Stimulated activated CD4-positive, alpha-beta T cell treated with anti-CD3 and anti-CD28 coated beads, Interleukin-15, amount 100 ng/mL, for 48 hours (primary cell): ENCODE results near the gene UBTD2.

Experiments used
- DNase-seq, 2 donors: peaks; one replicate each; pipeline ENCODE4 v3.0.0-alpha.2; 2020; ENCODE audit warnings: low read depth in 2 of 2

The UBTD2 gene

DNA sequence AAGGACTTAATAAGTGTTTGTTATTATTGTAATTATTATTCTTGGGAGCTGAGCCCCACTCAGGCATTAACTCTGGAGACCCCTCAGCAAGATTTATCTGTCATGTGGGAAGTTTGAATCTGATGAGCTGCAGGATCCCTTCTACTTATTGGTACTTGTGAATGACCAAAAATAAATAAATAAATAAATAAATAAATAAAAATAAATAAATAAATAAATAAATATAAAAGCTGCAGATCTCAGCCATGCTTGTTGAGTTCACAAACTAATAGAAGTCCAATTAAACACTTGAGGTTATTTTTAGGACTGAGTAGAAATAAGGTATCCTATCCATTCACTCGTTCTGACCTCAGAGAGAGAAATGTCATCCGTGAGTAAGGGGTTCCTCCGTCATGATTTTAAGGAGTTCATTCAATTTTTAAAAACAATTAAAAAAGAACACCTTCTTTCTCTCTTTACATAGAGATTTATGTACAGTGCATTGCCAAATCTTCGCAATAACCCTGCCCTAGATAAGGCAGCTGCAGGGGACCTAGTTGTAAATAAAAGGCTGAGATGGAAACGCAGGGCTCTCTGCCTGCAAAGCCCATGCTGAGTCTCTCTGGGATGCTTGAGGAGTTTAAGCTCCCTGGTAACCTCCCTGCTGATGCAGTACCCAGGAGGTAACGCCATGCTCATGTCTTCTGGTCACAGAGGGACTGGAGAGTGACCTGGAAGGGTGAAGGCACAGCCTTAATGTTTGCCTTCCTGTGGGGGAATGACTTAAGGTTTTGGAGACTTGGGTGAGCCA is 88.4 kb downstream of the UBTD2 start:
- DNase-seq: no peak

GRCh38 chr5:172193872-172194271 is 89.7 kb downstream of the UBTD2 start, which contains the start of gene EFCAB9:
TSS of gene EFCAB9 (plus strand) at chr5:172194172. CDS start at chr5:172194173, 1 bp downstream.
- DNase-seq: no peak

DNA sequence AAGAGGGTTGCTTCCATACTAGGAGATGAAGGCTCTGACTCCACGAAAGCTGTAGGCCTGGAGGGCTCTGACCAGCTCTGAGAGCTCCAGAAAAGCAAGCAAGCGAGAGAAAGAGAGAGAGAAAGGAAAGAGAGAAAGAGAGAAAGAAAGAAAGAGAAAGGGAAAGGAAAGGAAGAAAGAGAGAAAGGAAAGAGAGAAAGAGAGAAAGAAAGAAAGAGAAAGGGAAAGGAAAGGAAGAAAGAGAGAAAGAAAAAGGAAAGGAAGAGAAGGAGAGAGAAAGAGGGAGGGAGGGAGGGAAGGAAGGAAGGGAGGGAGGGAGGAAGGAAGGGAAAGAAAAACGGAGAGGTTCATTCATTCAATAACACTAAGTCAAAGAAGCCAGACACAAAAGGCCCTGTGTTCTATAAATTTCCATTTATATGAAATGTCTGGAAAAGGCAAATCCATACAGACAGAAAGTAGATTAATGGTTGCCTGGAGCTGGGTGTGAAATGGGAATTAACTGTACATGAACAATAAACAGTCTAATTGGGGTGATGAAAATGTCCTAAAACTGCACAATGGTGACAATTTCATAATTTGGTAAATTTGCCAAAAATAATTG is 93.8 kb downstream of the UBTD2 start:
- no peak for DNase-seq

- no peak for DNase-seq
Observed at GRCh38 chr5:172188893-172189692, 94.5 kb downstream of the UBTD2 start.

- peak; percentile 78 to 87 for DNase-seq
Observed at GRCh38 chr5:172188033-172188892, 95.3 kb downstream of the UBTD2 start, which contains the start of gene STK10. TSS of gene STK10 (minus strand) at chr5:172188224. CDS start at chr5:172188042, 182 bp downstream.

GRCh38 chr5:172187118-172188032 is 96.2 kb downstream of the UBTD2 start:
- DNase-seq: peak; percentile 55 to 68

DNA sequence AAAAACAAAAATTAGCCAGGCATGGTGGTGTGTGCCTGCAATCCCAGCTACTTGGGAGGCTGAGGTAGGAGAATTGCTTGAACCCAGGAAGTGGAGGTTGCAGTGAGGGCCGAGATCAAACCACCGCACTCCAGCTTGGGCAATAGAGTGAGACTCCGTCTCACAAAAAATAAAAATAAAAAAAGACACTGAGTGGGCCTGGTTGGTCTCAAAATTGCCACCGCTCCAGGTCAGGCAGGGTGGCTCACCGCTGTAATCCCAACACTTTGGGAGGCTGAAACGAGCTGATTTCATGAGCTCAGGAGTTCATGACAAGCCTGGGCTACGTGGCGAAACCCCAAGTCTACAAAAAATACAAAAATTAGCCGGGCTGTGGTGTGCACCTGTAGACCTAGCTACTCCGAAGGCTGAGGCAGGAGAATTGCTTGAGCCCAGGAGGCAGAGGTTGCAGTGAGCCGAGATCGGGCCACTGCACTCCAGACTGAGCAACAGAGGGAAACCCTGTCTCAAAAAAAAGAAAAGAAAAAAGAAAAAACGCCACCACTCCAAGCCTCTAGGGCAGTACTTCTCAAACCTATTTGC is 97.4 kb downstream of the UBTD2 start:
- no peak for DNase-seq

- DNase-seq: no peak
Observed at GRCh38 chr5:172185096-172185461, 98.5 kb downstream of the UBTD2 start.

DNA sequence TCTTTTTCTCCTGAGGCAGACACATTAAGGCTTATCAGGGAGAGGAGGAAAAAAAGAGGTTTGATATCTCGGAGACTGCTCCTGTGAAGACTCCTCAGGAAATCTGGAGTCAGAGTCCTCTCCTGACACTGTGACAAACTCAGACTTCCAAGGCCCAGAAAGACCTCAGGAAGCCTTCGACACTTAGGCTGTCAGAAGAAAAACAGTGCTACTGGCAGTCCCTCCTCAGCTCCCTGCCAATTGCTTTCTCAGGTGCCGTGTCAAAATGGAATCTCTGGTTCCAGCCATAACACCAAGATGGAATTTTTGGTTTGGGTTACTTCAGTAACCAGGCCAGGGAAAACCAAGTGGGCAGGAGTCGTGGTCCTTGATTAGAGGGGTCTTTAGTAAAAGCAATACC is 99.7 kb downstream of the UBTD2 start:
- no peak for DNase-seq

GRCh38 chr5:172182291-172182690 is 101.3 kb downstream of the UBTD2 start:
- DNase-seq: no peak

DNA sequence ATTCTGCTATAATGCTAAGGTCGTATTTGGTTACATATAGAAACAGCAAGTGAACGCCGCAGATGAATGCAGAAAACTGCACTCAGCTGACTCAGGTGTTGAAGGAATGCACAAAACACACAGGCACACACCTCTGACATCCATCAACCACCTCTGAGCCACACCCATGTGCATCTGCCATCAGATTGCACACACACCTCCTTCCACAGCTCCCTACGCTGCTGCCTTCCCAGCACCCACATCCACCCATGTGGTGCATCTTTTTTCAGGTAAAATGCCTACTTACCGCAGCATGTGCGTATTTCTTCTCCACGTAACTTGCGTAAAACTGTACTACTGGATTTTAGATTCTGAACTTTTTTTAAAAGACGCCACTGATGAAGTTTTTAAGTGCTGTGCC is 102.6 kb downstream of the UBTD2 start:
- DNase-seq: no peak

DNA sequence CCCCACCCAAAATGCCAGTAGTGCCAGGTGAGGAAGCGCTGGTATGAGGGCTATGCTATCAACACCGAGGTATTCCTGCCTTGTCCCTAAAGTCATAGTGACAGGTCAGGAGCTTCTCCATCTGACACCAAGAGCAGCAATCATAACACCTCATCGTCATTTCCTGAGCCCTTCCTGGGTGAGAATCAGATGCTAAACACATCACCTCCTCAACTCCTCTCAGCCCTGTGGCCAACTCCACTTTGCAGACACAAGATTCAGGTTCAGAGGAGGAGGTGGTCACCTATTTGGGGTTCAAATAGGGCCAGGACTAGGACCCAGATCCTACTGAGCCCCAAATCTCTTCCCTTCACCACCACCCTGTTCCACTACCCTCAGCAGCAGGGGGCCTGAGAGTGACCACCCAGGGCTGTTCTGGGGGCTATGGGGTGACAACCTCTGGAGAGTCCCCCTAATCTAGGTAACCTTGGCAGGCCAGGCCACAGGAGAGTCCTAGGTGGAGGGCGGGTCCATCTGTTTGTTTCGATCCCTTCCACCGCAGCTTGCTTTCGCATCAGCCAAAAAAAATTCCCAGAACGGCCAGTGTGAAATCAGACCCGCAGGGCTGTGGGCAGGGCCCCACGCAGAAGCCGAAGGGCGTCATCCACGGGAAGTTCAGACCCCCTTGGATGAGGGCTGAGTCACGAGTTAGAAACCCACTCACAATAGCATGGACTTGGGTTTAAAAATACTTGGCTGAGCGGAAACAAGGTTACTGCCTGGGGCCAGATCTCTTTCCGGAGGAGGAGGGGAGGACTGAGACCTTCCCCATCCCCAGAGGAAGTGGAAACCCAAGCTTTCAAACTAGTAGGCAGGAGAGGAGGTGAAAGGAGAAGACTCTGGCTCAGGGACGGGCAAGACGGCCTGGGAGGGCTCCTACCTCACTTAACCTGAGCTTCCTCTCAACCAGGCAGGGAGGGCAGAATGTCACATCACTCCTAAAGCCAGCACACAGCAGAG is 104.3 kb downstream of the UBTD2 start:
- no peak for DNase-seq

DNA sequence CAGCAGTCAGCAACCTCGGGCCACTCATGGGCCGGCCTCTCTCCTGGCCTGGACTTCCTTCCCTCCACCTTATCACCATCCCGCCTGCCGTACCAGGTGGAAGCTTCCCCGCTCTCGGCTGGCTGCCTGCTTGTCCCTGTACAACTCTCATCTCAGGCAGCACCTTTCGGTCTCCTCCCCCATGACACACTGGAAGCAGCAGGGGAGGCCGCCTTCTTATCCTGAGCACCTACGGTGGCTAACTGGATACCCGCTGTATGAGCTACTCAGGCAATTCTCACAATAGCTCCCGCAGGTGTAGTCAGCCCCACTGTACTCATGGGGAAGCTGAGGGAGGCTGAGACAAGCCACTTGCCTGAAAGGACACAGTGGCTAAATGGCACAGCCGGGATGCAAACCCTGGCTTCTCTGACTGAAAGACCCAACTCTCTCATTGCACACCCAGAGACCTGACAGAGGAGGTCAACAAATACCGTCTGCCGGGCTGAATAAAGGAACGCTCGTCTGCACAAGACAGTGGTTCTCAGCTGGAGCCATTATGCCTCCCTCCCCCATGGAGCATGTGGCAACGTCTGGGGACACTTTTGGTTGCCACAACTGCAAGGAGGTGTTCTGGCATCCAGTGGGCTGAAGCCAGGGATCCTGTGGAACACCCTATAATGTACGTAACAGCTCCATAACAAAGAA is 105.1 kb downstream of the UBTD2 start:
- DNase-seq: no peak

DNA sequence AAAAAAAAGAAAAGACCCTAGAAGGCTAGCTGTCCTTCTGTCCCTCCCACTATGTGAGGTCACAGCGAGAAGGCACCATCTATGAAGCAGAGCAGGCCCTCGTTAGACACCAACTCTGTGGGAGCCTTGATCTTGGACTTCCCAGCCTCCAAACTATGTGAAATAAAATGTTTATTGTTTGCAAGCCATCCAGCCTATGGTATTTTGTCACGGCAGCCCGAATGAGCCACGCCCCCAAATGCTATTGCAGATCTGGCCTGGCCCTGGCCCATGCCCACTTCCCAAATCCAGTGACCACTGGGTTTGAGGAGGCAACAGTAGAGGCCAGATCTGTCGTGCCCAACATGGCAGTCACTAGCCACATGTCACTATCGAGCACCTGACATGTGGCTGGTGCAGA is 106.4 kb downstream of the UBTD2 start:
- DNase-seq: no peak

- DNase-seq: peak; percentile 87 to 88
Observed at GRCh38 chr5:172175263-172175719, 108.3 kb downstream of the UBTD2 start.

- DNase-seq: peak; percentile 79 to 80
Observed at GRCh38 chr5:172173564-172174153, 109.9 kb downstream of the UBTD2 start.

GRCh38 chr5:172172912-172173563 is 110.5 kb downstream of the UBTD2 start:
- DNase-seq: no peak
